SH-SY5Y (cell line): ENCODE results near the gene SLC25A21.

Experiments used
- GATA2 ChIP-seq: IDR thresholded peaks from 2 replicates; pipeline ENCODE4 v1.6.1; 2011; ENCODE audit warnings: mild to moderate bottlenecking, low read depth, low read length
- GATA3 ChIP-seq: IDR thresholded peaks from 2 replicates; pipeline ENCODE4 v1.6.1; 2011; ENCODE audit warnings: low read depth, mild to moderate bottlenecking, low read length, moderate library complexity

GRCh38 chr14:37129047-37129446 is 43.4 kb downstream of the SLC25A21 start:
- no peak for TF ChIP-seq GATA2
- no peak for TF ChIP-seq GATA3
